GM18499 (cell line): Measurements from ENCODE around the gene TSSK2.
"Not testable (repeated sequence)": the region's sequence is repeated elsewhere in the genome, so short reads cannot be mapped to it uniquely, and the experiment has no call there.

Experiments used
- ATAC-seq: cut with Tn5 transposase; IDR thresholded peaks from one replicate; pipeline ENCODE4 v1.9.1; 2021; ENCODE audit warnings: moderate number of reproducible peaks; ENCODE audit not compliant: insufficient read depth, unreplicated experiment

TSSK2 gene

DNA sequence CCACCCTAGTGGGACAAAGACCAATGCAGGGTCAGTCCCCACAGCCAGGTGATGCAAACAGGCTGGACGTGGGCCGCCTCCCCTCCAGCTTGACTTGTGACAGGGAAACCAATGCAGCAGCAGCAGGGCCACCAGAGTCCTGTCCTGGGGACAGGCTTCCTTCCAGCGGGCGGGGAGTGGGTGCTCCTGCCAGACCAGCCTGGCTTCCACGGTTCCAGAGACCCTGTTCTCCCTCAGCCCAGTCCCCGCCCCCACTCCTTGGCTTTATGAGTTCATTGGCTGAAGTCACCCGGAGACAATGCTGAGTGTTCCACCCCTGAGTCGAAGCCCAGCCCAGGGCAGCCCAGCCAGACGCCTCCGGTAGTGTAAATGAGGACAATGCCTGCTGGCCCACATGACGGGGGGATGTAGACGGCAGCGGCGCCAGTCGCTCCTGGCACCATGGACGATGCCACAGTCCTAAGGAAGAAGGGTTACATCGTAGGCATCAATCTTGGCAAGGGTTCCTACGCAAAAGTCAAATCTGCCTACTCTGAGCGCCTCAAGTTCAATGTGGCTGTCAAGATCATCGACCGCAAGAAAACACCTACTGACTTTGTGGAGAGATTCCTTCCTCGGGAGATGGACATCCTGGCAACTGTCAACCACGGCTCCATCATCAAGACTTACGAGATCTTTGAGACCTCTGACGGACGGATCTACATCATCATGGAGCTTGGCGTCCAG is at the start of gene TSSK2:
TSSK2 (plus strand) TSS at position 350 of the 726 bp plus-strand sequence; CDS start at position 442, 92 bp downstream.
- no peak for ATAC-seq

GRCh38 chr22:19081351-19081750 is 49.8 kb upstream of the TSSK2 start:
- ATAC-seq = no peak

- no peak for ATAC-seq
These were observed 49.0 kb upstream of the TSSK2 start for GRCh38 chr22:19082101-19082500.

DNA sequence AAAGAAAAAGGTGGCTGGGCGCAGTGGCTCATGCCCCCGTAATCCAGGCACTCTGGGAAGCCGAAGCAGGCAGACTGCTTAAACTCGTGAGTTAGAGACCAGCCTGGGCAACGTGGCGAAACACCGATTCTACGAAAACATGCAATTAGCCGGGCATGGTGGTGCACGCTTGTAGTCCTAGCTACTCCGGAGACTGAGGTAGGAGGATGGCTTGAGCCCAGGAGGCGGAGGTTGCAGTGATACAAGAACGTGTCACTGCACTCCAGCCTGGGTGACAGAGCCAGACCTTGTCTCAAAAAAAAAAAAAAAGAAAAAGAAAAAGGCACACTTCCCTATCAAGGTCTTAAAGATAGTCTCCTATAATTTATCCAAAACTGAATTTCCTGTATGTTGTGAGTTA is 48.3 kb upstream of the TSSK2 start:
- no peak for ATAC-seq

- ATAC-seq = not testable (repeated sequence)
These were observed 47.0 kb upstream of the TSSK2 start for GRCh38 chr22:19084126-19084525.

DNA sequence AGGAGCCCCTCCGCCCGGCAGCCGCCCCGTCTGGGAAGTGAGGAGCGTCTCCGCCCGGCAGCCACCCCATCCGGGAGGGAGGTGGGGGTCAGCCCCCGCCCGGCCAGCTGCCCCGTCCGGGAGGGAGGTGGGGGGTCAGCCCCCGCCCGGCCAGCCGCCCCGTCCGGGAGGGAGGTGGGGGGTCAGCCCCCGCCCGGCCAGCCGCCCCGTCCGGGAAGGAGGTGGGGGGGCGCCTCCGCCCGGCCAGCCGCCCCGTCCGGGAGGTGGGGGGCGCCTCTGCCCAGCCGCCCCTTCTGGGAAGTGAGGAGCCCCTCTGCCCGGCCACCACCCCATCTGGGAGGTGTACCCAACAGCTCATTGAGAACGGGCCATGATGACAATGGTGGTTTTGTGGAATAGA is 46.5 kb upstream of the TSSK2 start:
- not testable (repeated sequence) for ATAC-seq

DNA sequence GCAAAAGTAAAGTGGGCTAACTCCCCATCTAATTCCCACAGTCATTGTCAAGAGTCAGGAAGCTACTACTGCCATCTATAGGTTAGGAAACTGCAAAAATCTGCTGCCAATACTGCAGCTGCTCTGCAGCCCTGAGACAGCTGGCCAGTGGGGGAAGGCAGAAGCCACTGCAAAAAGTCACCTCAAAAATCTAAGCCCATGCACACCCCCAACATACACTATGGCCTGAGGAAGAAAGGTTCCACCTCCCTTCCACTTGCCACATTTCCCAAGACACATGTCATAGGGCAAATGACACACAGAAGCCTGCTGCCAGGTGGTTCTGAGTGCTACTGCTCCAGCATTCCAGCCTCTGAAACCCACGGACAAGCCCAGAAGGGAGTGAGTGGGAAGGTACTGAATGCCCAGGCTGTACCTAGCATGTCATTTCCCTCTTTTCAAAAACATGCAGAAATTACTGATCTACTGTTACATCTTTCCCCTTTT is 45.8 kb upstream of the TSSK2 start:
- no peak for ATAC-seq

DNA sequence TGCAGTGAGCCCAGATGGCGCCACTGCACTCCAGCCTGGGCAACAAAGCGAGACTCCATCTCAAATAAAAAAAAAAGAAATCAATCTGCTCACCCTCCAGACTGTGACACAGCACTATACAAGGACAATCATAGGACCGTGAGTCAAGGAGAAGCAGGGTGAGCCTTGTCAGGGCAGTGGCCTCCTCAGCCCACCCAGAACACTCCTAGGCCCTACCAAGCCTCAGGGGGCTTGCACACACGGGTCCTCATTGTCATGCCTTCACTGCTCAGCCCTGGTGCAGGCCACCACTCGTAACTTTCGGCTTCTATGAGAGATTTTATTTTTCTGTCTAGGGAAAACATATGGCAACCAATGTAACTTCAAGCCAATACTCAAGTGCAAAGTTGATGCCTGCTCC is 44.7 kb upstream of the TSSK2 start:
- ATAC-seq = no peak

GRCh38 chr22:19086896-19087295 is 44.2 kb upstream of the TSSK2 start:
- ATAC-seq = no peak

DNA sequence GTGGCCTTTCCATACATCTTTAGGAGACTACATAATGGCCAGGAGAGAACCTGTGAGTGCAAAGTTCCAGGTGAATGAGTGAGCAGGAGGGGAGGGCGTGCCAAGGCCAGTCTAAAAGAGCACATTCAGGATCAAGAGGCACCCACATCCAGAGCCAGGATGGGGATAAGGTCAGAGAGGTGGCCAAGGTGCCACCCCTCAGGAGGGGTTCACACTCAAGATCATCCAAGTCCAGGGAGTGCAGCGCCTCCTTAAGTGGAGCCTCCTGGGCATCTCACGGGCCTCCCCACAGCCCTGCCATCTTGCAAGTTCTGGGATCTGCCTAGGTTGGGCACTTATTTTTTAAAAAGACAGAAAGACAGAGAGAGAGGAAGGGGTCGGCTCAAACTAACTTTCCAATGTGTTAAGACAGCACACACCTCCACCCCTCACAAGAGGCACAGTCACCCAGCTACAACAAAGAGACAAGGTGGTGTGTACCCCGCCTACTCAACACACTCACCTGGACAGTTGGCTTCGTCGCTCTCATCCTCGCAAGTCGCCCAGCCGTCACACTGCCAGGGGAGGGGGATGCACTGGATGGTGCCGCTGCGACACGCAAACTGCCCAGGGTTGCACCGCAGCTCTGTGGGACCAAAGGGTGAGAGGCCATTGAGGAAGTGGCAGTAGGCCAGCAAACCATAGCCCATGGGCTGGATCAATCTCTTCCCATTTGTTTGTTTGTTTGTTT is 42.1 kb upstream of the TSSK2 start:
- no peak for ATAC-seq

- no peak for ATAC-seq
These were observed 40.9 kb upstream of the TSSK2 start for GRCh38 chr22:19090183-19090582.

DNA sequence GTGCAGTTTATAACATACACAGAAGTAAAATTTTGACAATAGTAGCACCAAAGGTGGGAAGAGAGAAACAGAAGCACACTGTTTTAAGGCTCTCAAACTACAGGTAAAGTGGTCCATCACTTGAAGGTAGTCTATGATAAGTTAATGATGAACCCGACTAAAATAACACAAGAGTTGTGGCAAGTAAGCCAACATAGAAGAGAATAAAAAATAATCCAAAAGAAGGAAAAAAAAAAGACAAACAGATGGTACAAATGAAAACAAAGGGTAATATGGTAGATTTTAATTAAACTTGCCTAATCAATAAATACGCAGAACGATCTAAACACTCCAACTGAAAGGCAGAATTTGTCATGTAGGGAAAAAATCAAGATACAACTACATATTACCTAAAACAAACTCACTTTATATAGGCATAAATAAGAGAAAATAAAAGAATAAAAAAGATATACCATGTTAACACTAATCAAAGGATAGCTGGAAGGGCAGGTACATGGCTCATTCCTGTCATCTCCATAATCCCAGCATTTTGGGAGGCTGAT is 40.5 kb upstream of the TSSK2 start:
- ATAC-seq = no peak

GRCh38 chr22:19092725-19093124 is 38.4 kb upstream of the TSSK2 start:
- no peak for ATAC-seq

DNA sequence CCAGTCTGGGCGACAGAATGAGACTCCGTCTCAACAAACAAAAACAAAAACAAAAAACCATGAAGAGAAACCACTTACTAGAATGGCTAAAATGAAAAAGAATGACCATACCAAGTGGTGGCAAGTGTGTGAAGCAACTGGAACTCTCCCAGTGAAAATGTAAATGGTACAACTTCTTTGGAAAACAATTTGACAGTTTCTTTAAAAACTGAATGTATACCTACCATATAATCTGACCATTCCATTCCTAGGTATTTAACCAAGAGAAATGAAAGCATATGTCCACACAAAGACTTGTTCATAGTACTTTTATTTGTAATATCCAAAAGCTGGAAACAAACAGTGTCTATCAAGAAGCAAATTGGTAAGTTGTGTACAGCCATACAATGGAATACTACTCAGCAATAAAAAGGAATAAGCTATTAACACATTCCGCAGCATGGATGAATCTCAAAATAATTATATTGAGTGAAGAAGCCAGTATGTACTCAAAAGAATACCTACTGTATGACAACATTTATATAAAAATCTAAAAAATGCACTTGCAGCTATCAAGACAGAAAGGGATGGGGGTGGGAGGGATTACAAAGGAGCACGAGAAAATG is 36.6 kb upstream of the TSSK2 start:
- ATAC-seq = no peak

DNA sequence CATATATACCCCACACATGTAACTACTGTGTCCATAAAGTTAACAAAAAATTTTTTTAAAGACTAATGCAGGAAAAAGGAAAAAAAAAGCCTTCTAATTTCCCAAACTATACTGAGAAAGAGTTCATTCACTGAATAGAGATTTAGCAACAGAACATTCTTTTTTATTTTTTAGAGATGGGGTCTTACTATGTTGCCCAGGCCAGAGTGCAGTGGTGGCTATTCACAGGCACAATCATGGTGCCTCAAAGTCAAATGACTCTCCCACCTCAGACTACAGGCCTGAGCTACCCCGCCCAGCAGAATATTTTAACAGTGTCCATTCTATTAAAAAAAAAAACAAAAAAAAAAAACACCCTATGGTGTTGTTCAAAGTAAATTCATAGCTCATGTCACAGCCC is 34.6 kb upstream of the TSSK2 start:
- ATAC-seq = no peak

DNA sequence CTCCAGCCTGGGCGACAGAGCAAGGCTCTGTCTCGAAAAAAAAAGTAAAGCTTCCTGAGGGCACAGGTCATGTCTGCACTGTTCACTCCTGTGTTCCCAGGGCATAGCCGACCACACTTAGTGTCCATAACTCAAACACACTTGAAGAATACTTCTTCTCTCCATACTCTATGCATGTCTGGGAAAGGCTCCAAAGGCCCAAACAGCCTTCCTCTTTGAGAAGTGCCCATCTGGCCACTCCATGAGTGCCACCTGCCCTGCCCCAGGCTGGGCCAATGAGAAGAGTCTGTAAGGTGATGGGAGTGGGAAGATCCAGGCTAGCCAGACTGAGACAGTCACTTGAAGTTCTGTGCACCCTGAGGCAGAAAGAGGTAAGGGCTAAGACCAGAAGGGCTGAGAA is 33.6 kb upstream of the TSSK2 start:
- ATAC-seq = no peak

DNA sequence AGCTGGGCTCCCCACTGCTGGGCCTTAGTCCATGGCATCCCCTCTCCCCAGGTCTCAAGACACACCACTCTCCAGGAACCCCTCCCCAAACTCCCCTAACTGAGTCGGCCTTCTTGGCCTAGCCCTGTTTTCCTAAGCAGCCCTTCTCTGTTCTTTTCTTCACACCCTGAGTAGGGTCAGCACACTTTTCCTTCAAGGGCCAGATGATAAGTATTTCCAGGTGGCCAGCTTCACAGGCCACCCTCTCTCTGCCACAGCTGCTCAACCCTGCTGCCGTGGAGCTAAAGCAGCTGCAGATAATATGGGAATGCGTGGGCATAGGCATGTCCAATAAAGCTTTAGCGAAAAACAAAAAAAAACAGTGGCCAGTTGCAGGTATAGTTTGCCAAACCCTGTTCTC is 33.0 kb upstream of the TSSK2 start:
- ATAC-seq = no peak

GRCh38 chr22:19103880-19104821 is 27.0 kb upstream of the TSSK2 start:
- ATAC-seq = no peak

DNA sequence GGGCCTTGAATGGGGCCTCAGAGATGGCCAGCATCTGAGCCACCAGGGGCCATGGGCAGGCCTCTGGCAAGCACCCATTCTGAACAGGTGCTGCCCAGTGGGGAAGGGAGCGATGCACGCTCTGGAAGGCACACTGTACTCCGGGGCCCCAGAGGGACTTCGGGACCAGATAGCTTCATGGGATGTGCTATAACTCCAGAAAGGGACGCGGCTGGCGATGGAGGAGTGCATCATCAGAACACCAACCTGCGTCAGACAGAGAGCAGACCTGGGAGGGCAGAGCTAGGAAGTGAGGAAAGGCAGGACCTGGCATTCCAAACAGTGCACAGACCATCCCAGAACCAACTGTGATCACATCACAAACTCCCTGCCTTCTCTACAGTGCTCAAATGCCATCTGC is 25.7 kb upstream of the TSSK2 start:
- no peak for ATAC-seq
